PC-3 (cell line): ENCODE measurements around the gene ABHD1. TPM values are rescaled to one million over a fixed set of nuclear protein-coding genes. Genes with fewer than 3 reads are reported as not detected.

Source experiments
- ATAC-seq: fragments of 200-7000 bp; cut with Tn5 transposase; 2 replicates; pipeline ENCODE4 v1.9.1; 2020; ENCODE audit warnings: mild to moderate bottlenecking, moderate library complexity
- BruUV-seq: library from RNA; stranded (reverse); fragments of 400-500 nt; replicated peaks from 2 replicates; lab custom pipeline; 2021; lab: Mats Ljungman, UMichigan
- CTCF ChIA-PET: fragments of 300-600 bp; sonication (Branson Sonifier 250); formaldehyde crosslinking; loops from one replicate; lab custom pipeline; 2022; ENCODE audit warnings: antibody characterized with exemption; lab: Charles Lee
- POLR2A ChIA-PET: fragments of 300-600 bp; sonication (Branson Sonifier 250); formaldehyde crosslinking; loops from one replicate; lab custom pipeline; 2022; ENCODE audit warnings: antibody characterized with exemption; ENCODE audit not compliant: unreplicated experiment; lab: Charles Lee
- DNase-seq: peaks from one replicate; pipeline ENCODE4 v3.0.0-alpha.2; 2015
- H2AFZ ChIP-seq: fragments of 300-600 bp; sonication (generic); 2 replicates; pipeline ENCODE4 v1.6.0; 2016; ENCODE audit warnings: antibody characterized with exemption, low read length
- H3F3A ChIP-seq: fragments of 300-600 bp; sonication (generic); one replicate; pipeline ENCODE4 v1.6.0; 2017; ENCODE audit warnings: antibody characterized with exemption, low read length, control low read depth, mild to moderate bottlenecking; ENCODE audit not compliant: unreplicated experiment
- H3K27ac ChIP-seq: fragments of 300-600 bp; sonication (generic); 2 replicates; pipeline ENCODE4 v1.5.1; 2016; ENCODE audit warnings: mild to moderate bottlenecking, low read length
- H3K27me3 ChIP-seq: fragments of 300-600 bp; sonication (generic); 2 replicates; pipeline ENCODE4 v1.6.1; 2016; ENCODE audit warnings: low read length, mixed read lengths
- H3K36me3 ChIP-seq: fragments of 300-600 bp; sonication (generic); 2 replicates; pipeline ENCODE4 v1.6.1; 2016; ENCODE audit warnings: low read depth, mixed run types, low read length, mixed read lengths
- H3K4me1 ChIP-seq: fragments of 300-600 bp; sonication (generic); 2 replicates; pipeline ENCODE4 v1.5.1; 2016; ENCODE audit warnings: low read length; ENCODE audit not compliant: insufficient read depth
- H3K4me2 ChIP-seq: fragments of 300-600 bp; sonication (generic); 2 replicates; pipeline ENCODE4 v1.6.0; 2016; ENCODE audit warnings: low read length
- H3K4me3 ChIP-seq: fragments of 300-600 bp; sonication (generic); 2 replicates; pipeline ENCODE4 v1.5.1; 2016; ENCODE audit warnings: mild to moderate bottlenecking, low read length, mixed read lengths
- H3K79me2 ChIP-seq: fragments of 300-600 bp; sonication (generic); 2 replicates; pipeline ENCODE4 v1.6.1; 2017; ENCODE audit warnings: low read length, mixed read lengths
- H3K9ac ChIP-seq: fragments of 300-600 bp; sonication (generic); 2 replicates; pipeline ENCODE4 v1.6.0; 2016; ENCODE audit warnings: mild to moderate bottlenecking, low read length
- H3K9me2 ChIP-seq: fragments of 300-600 bp; sonication (generic); replicated peaks from 2 replicates; pipeline ENCODE4 v1.6.1; 2016; ENCODE audit warnings: mixed run types, low read length, mixed read lengths
- H3K9me3 ChIP-seq: fragments of 300-600 bp; sonication (generic); 2 replicates; pipeline ENCODE4 v1.6.1; 2016; ENCODE audit warnings: low read length, mixed read lengths
- H4K20me1 ChIP-seq: fragments of 300-600 bp; sonication (generic); 2 replicates; pipeline ENCODE4 v1.6.1; 2016; ENCODE audit warnings: low read length, mixed read lengths
- EZH2 ChIP-seq: fragments of 300-600 bp; sonication (generic); IDR thresholded peaks from one replicate; pipeline ENCODE4 v1.6.1; 2017; ENCODE audit warnings: antibody characterized with exemption, mild to moderate bottlenecking, low read length; ENCODE audit not compliant: unreplicated experiment
- EZH2phosphoT487 ChIP-seq: fragments of 300-600 bp; sonication (generic); IDR thresholded peaks from 2 replicates; pipeline ENCODE4 v1.6.1; 2018; ENCODE audit warnings: mild to moderate bottlenecking, antibody characterized with exemption, low read length, borderline replicate concordance
- intact Hi-C: fragments of 100-400 bp; cut with micrococcal nuclease; formaldehyde crosslinking; loops from 2 replicates; pipeline ENCODE4 v1.9.0; 2023
- total RNA-seq: library from RNA; depleted of rRNA; stranded (reverse); fragments of >200 nt; gene quantifications from 2 replicates; pipeline ENCODE4 v1.2.3, GENCODE V29; 2014
- TF ChIP-seq, protein P1 (sequence below): fragments of 300-600 bp; sonication (generic); conservative IDR thresholded peaks from 2 replicates; pipeline ENCODE4 v1.5.1; 2017; ENCODE audit warnings: antibody characterized with exemption, low read depth, mild to moderate bottlenecking, low read length

The ABHD1 gene
- total RNA-seq, 1 experiment from 2014 or later, result 0.36 TPM

DNA sequence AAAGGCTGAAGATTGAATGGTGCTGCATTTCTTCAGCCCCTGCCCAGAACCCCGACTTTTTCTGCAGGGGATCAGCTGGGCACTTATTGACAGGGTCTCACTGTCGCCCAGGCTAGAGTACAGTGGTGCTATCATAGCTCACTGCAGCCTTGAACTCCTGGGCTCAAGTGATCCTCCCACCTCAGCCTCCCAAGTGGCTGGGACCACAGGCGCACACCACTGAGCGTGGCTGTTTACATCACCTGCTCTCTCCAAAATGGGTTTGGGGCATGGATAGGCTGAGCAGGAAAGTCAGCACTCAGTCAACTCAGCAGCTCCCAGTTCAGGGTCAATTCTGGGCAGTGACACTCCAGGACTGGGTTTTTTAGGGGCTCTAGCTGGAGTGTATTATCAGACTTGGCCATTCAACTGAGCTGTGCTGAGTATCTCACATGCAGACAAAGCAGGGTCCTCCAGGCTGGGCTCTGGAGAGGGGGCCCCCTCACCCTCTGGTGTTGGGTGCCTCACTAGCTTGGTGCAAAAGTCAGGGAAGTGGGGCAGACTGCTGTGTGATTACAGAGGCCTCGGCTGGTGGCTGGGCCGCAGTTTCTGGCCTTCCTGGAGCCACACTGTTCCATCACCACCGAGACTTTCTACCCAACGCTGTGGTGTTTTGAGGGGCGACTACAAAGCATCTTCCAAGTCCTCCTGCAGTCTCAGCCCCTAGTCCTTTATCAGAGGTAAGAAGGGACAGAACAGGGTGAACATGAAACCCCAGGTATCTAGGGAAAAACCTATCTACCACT lies 4.5 kb downstream of the ABHD1 start:
- Histone ChIP-seq H3K36me3 (peaks cover 12% of the 10 kb centered on the region), H3K27me3 (no peaks in the 10 kb centered on the region), H3K79me2 (peaks cover 8% of the 10 kb centered on the region), H4K20me1 (peaks cover 4% of the 10 kb centered on the region; the same call in 1 of the 2 replicates), H3K9ac (no peak overlapping the region), H3K9me3 (no peaks in the 10 kb centered on the region), H3K4me3 (no peak overlapping the region), H3K27ac (no peak overlapping the region), H3K4me2 (no peak overlapping the region), H3F3A (no peaks in the 10 kb centered on the region), H3K4me1 (peaks cover 4% of the 10 kb centered on the region), H2AFZ (no peak overlapping the region), H3K9me2 (no peaks in the 10 kb centered on the region)
- TF ChIP-seq, protein P1, sequence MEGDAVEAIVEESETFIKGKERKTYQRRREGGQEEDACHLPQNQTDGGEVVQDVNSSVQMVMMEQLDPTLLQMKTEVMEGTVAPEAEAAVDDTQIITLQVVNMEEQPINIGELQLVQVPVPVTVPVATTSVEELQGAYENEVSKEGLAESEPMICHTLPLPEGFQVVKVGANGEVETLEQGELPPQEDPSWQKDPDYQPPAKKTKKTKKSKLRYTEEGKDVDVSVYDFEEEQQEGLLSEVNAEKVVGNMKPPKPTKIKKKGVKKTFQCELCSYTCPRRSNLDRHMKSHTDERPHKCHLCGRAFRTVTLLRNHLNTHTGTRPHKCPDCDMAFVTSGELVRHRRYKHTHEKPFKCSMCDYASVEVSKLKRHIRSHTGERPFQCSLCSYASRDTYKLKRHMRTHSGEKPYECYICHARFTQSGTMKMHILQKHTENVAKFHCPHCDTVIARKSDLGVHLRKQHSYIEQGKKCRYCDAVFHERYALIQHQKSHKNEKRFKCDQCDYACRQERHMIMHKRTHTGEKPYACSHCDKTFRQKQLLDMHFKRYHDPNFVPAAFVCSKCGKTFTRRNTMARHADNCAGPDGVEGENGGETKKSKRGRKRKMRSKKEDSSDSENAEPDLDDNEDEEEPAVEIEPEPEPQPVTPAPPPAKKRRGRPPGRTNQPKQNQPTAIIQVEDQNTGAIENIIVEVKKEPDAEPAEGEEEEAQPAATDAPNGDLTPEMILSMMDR, result no peak
- TF ChIP-seq EZH2 (no peak), EZH2phosphoT487 (no peak)
- ATAC-seq, result no peak
- intact Hi-C loops, result no loop called here
- ChIA-PET POLR2A (no interaction called here), CTCF (no interaction called here)
- BruUV-seq, result no TSS peak
- no peak for DNase-seq

DNA sequence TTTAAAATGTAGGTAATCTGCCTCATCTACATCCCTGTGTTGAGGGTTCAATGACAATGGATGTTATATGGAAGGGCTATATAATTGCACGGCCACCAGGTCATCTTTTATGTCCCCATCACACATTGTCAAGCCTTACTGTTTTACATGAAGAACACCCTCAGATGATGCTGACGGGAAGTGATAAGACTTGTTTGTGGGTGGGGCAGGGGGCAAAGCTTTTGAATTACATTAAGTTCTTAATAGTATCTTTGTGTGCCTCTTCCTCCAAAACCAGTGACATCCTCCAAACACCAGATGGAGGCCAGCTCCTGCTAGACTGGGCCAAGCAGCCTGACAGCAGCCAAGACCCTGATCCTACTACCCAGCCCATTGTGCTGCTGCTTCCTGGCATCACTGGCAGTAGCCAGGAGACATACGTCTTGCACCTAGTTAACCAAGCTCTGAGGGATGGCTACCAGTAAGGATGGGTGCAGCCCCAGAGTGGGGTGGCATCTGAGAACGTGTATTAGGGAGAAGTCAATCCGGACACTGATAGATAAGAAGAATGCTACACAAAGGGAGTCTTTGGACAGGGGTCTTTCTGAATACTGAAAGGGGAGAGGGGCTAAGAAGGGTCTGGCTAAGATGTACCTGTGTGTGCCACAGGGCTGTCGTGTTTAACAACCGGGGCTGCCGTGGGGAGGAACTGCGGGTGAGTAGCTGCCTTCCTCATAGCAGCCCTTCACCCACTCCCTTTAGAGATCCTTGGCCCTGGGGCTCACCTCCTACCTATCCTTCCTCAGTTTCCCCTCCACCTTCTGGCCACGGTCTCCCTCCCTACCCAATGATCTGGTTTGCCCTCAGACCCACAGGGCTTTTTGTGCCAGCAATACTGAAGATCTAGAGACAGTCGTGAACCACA lies 5.3 kb downstream of the ABHD1 start:
- no TSS peak for BruUV-seq
- Histone ChIP-seq H3K36me3 (peaks cover 12% of the 10 kb centered on the region), H3F3A (no peaks in the 10 kb centered on the region), H3K9ac (no peak overlapping the region), H3K9me2 (no peaks in the 10 kb centered on the region), H3K4me1 (peaks cover 9% of the 10 kb centered on the region), H3K4me3 (no peak overlapping the region), H4K20me1 (peaks cover 9% of the 10 kb centered on the region; the same call in 1 of the 2 replicates), H3K9me3 (no peaks in the 10 kb centered on the region), H3K4me2 (no peak overlapping the region), H3K79me2 (peaks cover 17% of the 10 kb centered on the region), H3K27me3 (no peaks in the 10 kb centered on the region), H3K27ac (no peak overlapping the region), H2AFZ (no peak overlapping the region)
- DNase-seq (no peak), ATAC-seq (no peak)
- ChIA-PET POLR2A (no interaction called here), CTCF (no interaction called here)
- TF ChIP-seq EZH2phosphoT487 (no peak), EZH2 (no peak)
- intact Hi-C loops, result no loop called here

DNA sequence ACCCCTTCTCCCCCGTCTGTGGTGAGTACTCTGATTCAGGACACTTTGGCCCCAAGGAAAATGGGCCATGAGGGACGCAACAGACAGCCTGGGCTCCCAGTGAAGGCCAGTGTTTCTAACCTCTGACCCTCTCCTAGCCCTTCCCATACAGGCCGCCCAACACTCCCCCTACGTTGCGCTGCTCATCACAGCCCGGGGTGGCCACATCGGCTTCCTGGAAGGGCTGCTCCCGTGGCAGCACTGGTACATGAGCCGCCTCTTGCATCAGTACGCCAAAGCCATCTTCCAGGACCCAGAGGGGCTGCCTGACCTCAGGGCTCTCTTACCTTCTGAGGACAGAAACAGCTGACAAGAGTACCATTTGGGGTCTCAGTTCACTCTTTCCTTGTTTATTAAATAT lies 6.8 kb downstream of the ABHD1 start:
- Histone ChIP-seq H3K4me3 (no peak overlapping the region), H3K27ac (no peak overlapping the region), H4K20me1 (peaks cover 9% of the 10 kb centered on the region; the same call in 1 of the 2 replicates), H3K4me1 (peaks cover 9% of the 10 kb centered on the region), H3K27me3 (no peaks in the 10 kb centered on the region), H3K4me2 (no peak overlapping the region), H3K9me2 (no peaks in the 10 kb centered on the region), H3K36me3 (peaks cover 12% of the 10 kb centered on the region), H3K9ac (no peak overlapping the region), H3K9me3 (no peaks in the 10 kb centered on the region), H3K79me2 (peaks cover 22% of the 10 kb centered on the region), H2AFZ (no peak overlapping the region), H3F3A (no peaks in the 10 kb centered on the region)
- TF ChIP-seq, protein P1, result no peak
- TF ChIP-seq EZH2phosphoT487 (no peak), EZH2 (no peak)
- ATAC-seq, result no peak
- intact Hi-C loops, result no loop called here
- BruUV-seq, result no TSS peak
- POLR2A ChIA-PET, result no interaction called here
- DNase-seq, result no peak
- CTCF ChIA-PET, result no interaction called here
